Activated CD8-positive, alpha-beta memory T cell treated with anti-CD3 and anti-CD28 coated beads, Interleukin-2, amount 50 U/mL, for 24 hours (primary cell): ENCODE measurements around the gene CD226.
A peak's percentile ranks its signal among the peaks of the same experiment; 100 is the strongest.
"Not testable (repeated sequence)": the region's sequence is repeated elsewhere in the genome, so short reads cannot be mapped to it uniquely, and the experiment has no call there.

Experiments used
- DNase-seq: peaks from one replicate; pipeline ENCODE4 v3.0.0-alpha.2; 2020; ENCODE audit errors: extremely low read depth

The CD226 gene

DNA sequence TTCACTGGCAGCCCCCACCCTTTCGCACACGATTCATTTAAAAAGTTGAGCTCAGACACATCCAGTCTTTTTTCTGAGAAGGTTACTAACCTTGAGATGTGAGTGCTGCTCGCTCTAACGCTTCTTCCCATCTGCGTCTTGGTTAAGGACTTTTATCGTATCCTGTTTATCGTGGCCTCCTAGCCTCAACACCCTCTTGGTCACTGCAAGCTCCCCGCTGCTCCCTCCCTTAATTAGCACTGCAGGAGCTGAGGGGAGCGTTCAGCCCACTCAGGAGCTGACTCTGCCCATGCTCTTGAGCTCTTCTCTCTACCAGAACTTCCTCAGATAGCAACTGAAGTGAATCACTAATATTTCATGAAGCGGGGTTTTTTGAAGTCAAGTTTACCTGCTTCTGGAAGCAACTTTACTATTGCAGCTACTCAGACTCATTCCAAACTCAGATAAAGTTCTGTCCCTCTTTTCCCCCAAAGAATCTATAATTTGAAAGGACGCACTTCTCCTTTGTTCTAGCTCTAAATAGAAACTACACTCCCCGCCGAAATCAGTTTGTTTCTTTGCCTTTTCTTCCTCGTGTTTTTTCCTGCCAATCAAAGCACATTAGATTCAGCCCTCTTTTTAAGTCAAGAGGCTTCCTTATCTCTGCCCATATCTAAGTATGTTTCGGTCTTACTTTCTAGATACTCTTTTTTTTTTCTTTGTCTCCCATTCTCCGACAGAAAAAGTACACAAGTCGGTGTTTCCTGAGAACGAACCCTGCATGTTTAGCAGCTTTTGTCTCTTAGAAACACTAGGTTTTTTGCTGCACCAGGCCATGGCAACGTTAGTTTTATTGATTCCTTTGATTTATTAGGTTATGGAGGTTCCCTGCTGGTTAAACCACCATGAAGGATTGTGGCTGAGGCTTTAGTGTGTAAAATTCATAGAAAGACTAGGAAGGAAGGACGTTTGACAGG lies 9.3 kb upstream of the CD226 start:
- no peak for DNase-seq

DNA sequence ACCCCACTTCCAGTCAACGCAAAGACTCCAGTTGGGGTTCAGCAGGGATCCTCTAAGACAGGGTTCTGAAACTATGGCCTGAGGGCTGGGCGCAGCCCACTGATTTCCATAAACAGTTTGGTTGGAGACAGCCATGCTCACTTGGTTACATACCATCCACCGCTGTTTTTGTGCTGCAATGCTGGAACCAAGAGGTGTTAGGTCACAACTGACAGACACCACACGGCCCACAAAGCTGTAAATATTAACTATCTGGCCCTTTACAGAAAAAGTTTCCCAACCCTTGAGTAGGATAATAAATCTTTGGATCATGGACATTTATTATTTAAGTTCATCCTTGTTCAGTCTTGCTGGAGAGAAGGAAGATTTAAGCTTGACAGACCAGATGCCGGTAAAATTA lies 8.4 kb upstream of the CD226 start:
- no peak for DNase-seq

DNA sequence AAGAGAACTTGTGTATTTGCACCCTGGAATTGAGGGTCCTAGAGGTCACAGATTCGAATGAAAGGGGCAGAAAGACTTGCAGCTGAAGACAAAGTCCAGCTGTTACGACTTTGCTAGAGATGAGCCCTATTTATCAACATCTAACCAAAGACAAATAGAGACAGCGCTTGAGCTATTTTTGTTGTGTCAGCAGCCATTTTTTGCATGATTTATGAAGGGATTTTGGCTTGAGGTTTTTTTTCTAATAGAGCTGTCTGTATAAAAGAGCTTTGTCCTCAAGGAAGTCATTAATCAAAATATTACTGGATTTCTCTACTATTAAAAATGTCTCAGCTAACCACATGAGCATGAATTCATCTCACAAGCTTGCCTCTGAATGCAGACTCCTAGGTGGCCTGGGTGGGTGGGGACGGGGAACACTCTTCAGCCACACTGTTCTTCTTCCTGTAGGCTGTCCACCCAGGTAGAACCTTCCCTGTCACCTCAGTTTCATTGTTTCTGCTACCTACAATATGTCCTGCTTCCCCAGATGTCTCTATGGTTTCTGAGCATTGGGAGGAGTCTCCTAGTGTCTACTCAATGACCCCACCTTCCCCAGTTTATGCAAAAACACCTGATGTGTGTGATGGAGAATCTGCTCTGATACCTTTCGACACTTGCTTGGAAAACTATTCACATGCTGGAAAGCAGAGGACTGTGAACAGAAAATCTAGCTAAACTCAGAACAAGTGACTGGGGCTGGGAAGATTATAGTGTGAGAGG lies 7.2 kb upstream of the CD226 start:
- DNase-seq: no peak

DNA sequence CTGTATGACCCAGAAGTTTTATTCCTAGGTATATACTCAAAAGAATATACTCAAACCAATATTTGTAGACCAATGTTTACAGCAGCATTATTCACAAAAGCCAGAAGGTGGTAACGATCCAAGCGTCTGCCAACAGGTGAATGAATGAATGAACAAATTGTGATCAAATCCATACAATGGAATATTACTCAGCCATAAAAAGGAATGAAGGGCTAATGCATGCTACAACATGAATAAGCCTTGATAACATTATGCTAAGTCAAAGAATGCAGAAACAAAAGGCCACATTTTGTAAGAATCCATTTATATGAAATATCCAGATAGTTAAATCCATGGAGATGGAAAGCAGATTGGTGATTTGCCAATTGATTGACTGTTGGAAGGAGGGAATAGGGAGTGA lies 5.5 kb upstream of the CD226 start:
- no peak for DNase-seq

DNA sequence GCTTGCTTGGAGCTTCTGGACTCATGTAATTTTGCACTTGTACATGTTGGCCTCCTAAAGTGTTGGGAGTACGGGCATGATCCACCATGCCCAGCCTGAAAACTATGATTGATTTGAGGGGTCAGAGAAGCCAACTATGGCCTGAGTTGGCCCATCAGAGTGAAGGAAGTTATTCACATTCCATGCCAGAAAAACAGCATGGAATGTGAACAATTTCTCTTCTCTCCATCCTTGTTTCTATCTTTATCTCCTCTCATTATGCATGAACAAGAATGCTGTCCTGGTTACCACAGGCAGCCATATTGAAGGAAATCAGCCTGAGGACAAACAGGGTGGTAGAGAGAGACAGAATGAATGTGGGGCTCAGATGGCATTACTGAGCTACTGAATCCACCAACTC lies 3.5 kb upstream of the CD226 start:
- no peak for DNase-seq

DNA sequence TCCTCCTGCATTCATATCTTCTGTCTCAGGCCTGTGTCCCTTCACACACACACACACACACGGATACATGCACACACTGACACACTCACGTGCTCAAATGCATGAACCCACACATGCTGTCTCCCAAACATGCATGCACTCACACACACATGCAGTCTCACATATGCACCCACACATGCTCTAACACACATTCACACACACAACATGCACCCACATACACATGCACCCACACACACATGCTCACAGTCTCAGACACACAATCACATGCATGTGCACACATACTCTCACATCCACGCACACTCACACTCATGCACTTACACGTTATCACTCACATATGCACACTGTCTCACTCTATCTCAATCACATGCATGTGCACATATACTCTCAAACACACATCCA lies 1.9 kb upstream of the CD226 start:
- DNase-seq: no peak

DNA sequence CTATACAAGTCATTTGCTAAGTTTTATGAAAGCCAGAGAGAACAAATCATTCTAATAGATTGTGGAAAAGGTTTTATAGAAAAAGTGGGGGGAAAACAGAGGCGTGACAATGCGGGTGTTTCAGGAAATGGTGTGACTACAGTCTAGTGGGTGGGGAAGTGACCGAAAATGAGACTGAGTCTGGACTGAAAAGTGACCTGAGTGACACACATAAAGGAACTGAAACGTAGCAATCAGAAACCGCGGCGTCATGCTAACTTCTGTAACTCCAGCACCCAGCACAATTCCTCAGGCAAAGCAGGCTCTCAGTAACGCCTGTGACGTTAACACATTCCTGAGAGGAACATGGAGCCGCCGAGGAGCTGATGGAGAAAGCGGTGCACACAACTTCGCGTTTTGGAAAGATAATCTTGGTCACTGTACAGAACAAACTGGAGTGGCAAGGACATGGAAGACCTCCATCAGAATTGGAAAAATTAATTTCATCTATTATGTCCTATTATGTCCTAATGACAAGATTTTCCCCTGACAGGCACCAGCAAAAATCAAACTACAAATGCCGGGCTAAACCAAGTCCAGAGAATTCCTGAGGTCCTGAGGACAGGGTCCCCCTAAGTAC lies 1.4 kb upstream of the CD226 start:
- peak; percentile 45 for DNase-seq

DNA sequence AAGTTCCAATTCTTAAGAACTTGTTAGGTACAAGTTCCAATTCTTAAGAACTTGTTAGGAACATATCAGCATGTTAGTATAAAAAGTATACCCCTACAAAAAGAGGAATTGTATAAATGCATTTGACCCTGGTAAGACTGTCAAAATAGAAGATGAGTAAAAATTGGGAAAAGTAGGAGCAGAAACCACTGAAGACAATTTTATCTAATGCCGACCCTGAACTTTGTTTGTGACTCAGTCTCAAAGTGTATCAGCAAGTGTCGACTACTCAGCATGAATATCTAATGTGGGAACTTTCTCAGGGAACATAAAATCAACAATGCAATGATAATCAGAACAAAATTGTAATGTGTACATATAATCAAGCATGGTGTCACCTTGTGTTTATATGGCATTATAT lies 583 bp upstream of the CD226 start:
- no peak for DNase-seq

DNA sequence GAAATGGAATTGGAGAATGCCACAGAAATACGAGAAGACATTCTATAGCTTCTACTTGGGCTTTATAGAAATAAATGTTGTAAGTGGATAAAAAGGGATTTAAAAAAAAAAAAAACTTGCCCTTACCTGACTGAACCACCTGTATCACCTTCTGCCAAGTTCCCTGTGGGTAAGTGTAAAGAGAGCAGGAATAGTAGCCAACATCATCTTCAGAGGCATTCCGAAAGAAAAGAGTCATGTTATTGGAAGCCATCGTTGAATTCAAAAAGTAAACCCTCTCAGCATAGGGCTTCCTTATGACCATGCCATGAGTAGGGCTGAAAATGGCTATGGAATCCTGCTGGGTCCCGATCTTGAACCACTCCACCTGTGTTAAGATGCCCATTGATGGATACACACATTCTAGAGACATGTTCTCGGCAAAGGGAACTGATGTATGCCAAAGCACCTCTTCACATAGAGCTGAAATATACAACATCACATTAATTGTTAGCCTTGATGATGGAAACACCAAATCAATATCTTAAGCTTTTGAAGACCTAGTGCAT lies 991 bp downstream of the CD226 start:
- no peak for DNase-seq

DNA sequence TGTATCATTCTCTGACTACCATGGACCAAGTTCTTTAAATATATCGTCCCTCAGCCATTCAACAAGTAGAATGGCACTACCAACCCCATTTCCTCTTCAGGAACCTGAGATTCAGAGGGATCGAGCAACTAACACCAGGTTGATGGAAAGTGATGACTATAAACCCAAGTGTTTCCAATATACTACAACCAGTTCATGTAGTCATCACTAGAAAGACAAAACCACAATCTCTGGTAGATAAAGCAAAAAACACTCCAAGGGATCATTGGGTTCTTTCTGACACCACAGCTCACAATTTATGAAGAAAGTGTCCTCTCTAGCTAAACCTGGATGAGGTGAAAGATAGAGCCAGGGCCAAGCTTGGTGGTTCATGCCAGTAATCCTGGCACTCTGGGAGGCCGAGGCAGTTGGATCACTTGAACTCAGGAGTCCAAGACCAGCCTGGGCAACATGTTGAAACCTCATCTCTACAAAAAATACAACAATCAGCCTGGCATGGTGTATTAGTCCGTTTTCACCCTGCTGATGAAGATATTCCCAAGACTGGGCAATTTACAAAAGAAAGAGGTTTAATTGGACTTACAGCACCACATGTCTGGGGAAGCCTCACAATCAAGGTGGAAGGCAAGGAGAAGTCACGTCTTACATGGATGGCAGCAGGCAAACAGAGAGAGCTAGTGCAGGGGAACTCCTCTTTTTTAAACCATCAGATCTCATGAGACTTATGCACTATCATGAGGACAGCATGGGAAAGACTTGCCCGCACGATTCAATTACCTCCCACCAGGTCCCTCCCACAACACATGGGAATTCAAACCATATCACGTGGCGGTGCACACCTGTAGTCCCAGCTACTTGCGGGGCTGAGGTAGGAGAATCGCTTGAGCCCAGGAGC lies 2.2 kb downstream of the CD226 start:
- no peak for DNase-seq

DNA sequence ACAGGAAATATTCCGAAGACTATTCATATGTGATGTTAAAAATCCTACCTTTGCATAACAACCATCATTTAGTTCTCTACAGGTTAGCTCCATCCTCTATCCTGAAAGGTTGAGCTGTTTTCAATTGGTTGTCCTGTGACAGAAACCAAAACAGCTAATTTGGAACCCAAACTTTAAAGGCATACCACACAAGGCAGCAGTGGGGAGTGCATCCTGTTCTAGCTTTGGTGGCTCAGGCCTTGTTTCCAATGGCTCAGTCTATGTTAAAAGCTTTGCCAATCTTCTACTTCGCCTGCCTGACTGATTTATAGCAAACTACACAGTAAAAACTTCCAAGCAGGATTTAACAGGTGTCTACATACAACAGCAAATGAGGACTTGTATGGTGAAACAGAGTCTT lies 3.2 kb downstream of the CD226 start:
- no peak for DNase-seq

DNA sequence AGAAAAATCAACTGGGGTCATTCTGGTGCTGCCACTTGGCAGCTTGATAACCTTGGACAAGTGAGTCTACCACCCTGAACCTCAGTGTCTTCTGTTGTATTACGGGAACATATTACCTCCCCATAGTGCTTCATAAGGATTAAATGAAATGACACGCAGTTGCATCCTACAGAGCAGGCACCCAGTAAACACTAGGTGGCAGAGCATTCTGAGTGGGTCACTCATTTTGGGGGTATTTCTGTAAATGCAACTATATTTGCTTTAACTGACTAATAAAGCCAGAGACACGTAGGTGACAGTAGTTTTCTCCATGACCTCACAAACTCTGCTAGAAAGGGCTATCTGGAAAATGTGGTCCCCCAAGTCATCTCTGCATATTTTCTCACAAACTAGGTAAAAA lies 4.7 kb downstream of the CD226 start:
- DNase-seq: no peak

DNA sequence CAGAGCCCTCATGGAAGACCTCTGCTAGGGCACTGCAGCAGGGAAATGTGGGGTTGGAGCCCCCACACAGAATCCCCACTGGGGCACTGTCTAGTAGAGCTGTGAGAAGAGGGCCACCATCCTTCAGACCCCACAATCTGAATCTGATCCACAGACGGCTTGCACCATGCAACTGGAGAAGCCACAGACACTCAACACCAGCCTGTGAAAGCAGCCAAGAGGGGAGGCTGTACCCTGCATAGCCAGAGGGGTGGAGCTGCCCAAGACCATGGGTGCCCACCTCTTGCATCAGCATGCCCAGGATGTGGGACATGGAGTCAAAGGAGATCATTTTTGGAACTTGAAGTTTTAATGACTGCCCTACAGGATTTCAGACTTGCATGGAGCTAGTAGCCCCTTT lies 6.5 kb downstream of the CD226 start:
- DNase-seq: no peak

DNA sequence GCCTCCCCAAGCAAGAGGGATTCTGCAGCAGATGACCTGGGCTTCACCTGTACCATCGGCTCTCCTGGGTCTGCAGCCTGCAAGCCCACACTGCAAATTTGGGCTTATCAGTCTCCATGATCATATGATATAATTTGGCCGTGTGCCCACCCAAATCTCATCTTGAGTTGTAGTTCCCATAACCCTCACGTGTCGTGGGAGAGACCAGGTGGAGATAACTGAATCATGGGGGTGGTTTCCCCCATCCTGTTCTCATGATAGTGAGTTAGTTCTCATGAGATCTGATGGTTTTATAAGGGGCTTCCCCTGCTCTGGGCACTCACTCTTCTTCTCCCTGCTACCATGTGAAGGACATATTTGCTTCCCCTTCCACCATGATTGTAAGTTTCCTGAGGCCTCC lies 7.9 kb downstream of the CD226 start:
- not testable (repeated sequence) for DNase-seq

DNA sequence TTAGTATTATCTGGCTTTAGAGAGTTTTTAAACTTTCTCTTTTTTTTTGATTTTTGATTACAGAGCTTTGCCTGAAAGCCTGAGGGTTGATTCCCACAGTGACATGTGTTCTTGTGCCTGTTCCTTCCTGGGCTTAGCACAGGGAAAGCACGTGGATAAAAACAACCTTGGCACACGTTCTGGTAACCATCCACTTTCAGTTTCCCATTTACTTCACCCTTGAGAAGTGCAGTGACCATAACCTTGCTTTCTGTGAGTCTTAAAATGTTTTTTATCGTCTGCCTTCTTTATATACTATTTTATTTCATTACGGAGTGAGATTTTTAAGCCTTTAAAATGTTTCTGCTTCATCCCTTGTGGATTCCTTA lies 11.5 kb downstream of the CD226 start:
- no peak for DNase-seq

DNA sequence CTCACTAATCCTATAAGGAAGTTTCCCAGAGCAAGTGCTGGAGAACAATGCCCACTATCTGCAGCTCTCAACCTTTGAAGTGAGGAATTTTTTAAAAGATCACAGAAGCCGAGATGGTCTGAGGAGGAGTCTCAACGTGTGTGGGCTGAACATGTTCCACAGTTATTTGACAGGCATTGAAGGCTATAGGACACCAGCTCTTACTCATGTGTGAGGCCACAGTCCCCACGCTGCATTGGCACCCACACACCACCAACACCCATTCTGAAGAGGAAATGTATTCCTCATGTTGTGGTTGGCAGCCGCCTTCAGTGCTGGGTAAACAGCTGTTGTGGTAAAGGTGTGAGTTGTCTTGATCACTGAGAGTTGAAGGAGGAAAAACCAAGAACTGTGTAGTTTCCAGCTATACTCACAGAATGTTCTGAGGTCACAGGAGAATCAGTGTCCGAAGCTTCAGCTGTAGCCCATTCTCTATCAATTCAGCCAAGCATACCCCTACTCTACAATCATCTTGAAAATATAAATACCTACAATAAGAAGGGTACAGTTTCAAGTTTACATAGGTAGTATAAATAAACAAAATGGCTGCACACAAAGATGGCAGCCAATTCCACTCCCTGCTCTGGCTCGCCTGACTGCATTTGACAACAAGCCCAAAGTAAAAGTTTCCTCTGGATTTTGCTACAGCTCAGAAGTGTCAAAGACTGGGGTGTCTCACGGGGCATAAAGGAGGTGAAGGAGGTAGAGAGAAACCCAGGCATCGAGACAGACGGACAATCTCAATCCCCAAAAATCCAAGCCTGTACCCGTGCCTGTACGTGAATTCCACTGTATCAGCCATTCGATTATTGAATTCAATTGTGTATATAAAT lies 12.1 kb downstream of the CD226 start:
- peak; percentile 78 for DNase-seq

DNA sequence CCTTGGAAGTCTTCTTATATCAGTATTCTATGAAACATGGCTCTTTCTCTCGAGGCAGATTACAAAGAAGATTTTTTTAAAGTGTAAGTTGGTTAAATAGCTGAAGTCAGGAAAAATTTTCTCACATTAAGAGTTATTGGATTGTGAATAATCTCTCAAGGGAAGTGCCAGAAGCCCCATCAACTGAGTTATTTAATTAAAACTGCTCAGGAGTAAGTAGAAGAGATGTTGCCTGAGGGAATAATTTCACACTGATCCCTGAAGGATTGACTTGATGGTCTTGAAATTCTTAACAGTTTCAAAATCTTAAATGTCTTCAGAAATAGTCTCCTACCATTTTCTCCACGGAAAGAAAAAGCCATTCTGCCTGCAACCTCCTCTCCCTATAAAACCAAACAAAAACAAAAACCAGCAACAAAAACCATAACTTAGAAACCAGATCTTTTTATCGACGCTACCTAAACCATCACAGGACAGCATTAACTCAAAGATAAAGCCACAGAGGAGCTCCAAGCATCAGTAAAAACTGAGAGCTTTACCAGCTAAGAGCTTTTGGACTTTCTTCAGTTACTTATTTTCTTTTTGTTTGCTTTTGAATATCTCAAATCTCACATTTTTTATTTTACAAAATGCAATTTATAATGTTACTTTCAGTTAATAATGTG lies 12.9 kb downstream of the CD226 start:
- no peak for DNase-seq

DNA sequence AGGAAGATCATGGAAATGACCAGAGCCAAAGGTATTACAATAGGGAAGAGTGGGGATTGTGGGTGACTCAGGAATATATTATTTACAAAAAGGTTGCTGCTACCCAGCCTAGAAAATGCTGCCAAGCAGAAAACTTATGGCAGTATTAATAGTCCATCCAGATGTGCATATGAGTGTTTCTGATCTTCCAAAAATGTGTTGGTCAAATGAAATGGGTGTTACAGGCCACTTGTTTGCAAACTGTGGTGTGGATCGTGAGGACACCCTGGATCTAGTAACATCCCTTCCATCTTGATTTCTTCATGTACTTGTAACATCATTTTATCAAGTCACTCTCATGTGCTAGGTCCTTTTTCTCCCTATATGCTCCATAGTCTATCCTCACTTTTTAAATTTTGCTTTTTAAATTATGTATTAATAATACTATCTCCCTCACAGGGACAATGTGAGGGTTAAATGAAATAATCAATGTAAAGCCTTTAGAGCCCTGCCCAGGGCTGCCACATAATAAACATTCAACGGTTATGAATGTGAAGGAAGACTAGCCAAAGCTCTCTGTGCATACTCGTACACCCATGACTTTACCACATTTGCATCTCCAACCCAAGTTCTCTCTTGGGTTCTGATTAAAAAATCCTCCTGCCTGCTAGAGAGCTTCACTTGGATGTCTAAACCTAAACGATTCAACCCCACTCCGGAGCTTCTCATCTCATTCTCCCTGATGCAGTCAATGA lies 18.5 kb downstream of the CD226 start:
- DNase-seq: no peak

DNA sequence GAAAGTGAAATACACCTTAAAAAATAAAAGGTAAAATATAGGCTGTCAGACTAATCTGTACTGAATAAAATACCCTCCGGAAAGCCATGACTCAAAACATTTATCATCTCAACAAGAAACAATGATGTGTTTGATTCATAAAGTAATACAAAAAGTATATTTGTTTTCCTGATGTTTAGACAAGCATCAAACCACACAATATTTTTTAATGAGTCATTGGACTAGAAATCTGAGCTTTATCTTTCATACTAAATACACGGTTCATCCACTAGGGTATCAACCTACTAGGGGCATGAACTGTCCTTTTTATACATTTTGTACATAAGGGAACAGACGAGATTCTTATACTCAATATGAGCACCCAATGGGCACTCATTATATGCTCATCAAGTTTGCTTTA lies 31.3 kb downstream of the CD226 start:
- DNase-seq: no peak
